Mucosa of gallbladder (tissue), 1 donor: Measurements from ENCODE around the gene FADS6. TPM values are rescaled to one million over a fixed set of nuclear protein-coding genes. Genes with fewer than 3 reads are reported as not detected.

Experiments
- DNase-seq: peaks from one replicate; pipeline ENCODE4 v3.0.0-alpha.2; 2020; ENCODE audit warnings: low spot score
- total RNA-seq: library from RNA; stranded (reverse); gene quantifications from one replicate; pipeline ENCODE4 v1.2.1, GENCODE V29; 2021
- donor health status: DM: no; HTN: no; CAD: no.

FADS6 gene
- total RNA-seq, 1 donor from 2014 or later = 0.12 TPM

- DNase-seq = no peak
Observed at GRCh38 chr17:74892013-74892841, 1.2 kb downstream of the FADS6 start.

GRCh38 chr17:74890554-74890953 is 2.9 kb downstream of the FADS6 start:
- no peak for DNase-seq

GRCh38 chr17:74888469-74888868 is 5.0 kb downstream of the FADS6 start:
- no peak for DNase-seq

- DNase-seq = no peak
Observed at GRCh38 chr17:74883241-74883745, 10.1 kb downstream of the FADS6 start.

- no peak for DNase-seq
Observed at GRCh38 chr17:74882517-74883240, 10.8 kb downstream of the FADS6 start.

GRCh38 chr17:74881073-74881472 is 12.4 kb downstream of the FADS6 start:
- no peak for DNase-seq

GRCh38 chr17:74879308-74879707 is 14.1 kb downstream of the FADS6 start:
- no peak for DNase-seq

GRCh38 chr17:74878658-74879057 is 14.8 kb downstream of the FADS6 start:
- no peak for DNase-seq

GRCh38 chr17:74877592-74878548 is 15.6 kb downstream of the FADS6 start:
- DNase-seq = peak; percentile 73

GRCh38 chr17:74875977-74876593 is 17.3 kb downstream of the FADS6 start:
- DNase-seq = no peak

- DNase-seq = peak; percentile 58
Observed at GRCh38 chr17:74875155-74875976, 18.1 kb downstream of the FADS6 start.

- DNase-seq = no peak
Observed at GRCh38 chr17:74874615-74875037, 18.8 kb downstream of the FADS6 start.

- DNase-seq = no peak
Observed at GRCh38 chr17:74873874-74874614, 19.4 kb downstream of the FADS6 start.

GRCh38 chr17:74873037-74873873 is 20.2 kb downstream of the FADS6 start:
- peak; percentile 100 for DNase-seq

- DNase-seq = no peak
Observed at GRCh38 chr17:74872313-74873036, 21.0 kb downstream of the FADS6 start, which contains the start of gene FDXR. Gene FDXR, minus strand, starts transcription at chr17:74872994. Its CDS starts 50 bp downstream, at chr17:74872944.

GRCh38 chr17:74871356-74872076 is 21.9 kb downstream of the FADS6 start:
- no peak for DNase-seq

- DNase-seq = no peak
Observed at GRCh38 chr17:74870512-74870911, 22.9 kb downstream of the FADS6 start.
